HepG2 (cell line): ENCODE measurements around the gene GOLPH3.

ENCODE experiments used
- HOXA9 ChIP-seq: sonication (generic); formaldehyde crosslinking; IDR thresholded peaks from 2 replicates; pipeline ENCODE4 v1.8.1; 2022; ENCODE audit warnings: missing genetic modification reagents, mild to moderate bottlenecking, moderate library complexity, borderline replicate concordance
- NFRKB ChIP-seq: fragments of 450-650 bp; IDR thresholded peaks from 2 replicates; pipeline ENCODE4 v1.6.1; 2017

DNA sequence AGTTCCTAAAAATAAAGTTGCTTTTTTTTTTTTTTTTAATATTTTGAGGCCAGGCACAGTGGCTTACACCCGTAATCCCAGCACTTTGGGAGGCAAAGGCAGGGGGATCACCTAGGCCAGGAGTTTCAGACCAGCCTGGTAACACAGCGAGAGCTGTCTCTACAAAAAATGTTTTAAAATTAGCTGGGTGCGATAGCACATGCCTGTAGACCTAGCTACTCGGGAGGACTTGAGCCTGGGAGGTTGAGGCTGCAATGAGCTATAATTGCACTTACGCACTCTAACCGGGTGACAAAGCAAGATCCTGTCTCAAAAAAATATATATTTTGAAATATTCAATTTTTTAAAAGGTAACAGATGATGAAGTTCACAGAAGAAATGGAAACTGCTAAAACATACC is 22.9 kb downstream of the GOLPH3 start:
- TF ChIP-seq NFRKB (no peak), HOXA9 (CRISPR knock-in tag) (no peak)
